IMR-90 (cell line): ENCODE measurements around the gene C3AR1.
"Not testable (repeated sequence)": the region's sequence is repeated elsewhere in the genome, so short reads cannot be mapped to it uniquely, and the experiment has no call there.

Experiments used
- BHLHE40 ChIP-seq: fragments of 150-350 bp; IDR thresholded peaks from 2 replicates; pipeline ENCODE4 v1.6.1; 2016; ENCODE audit warnings: mild to moderate bottlenecking, low read depth, low read length
- CEBPB ChIP-seq: IDR thresholded peaks from 2 replicates; pipeline ENCODE4 v1.6.1; 2012; ENCODE audit warnings: low read depth, low read length, improper control_type of control experiment
- MAFK ChIP-seq: IDR thresholded peaks from 2 replicates; pipeline ENCODE4 v1.6.1; 2012; ENCODE audit warnings: low read depth, low read length, improper control_type of control experiment
- MXI1 ChIP-seq: IDR thresholded peaks from 2 replicates; pipeline ENCODE4 v1.6.1; 2012; ENCODE audit warnings: low read depth, mild to moderate bottlenecking, low read length, moderate library complexity, borderline replicate concordance
- POLR2A ChIP-seq: IDR thresholded peaks from 2 replicates; pipeline ENCODE4 v1.6.1; 2012; ENCODE audit warnings: mild to moderate bottlenecking, low read depth, low read length
- RAD21 ChIP-seq: IDR thresholded peaks from 2 replicates; pipeline ENCODE4 v1.6.1; 2012; ENCODE audit warnings: low read length, improper control_type of control experiment
- RCOR1 ChIP-seq: IDR thresholded peaks from 2 replicates; pipeline ENCODE4 v1.6.1; 2012; ENCODE audit warnings: mild to moderate bottlenecking, low read length, improper control_type of control experiment; ENCODE audit not compliant: insufficient replicate concordance
- RFX5 ChIP-seq: IDR thresholded peaks from 2 replicates; pipeline ENCODE4 v1.8.0; 2012; ENCODE audit warnings: low read depth, mild to moderate bottlenecking, low read length, moderate library complexity
- TF ChIP-seq, protein P1 (sequence below): conservative IDR thresholded peaks from 2 replicates; pipeline ENCODE4 v1.5.1; 2012; ENCODE audit warnings: mild to moderate bottlenecking, low read depth, low read length, improper control_type of control experiment
- TF ChIP-seq, protein P2 (sequence below): fragments of 150-350 bp; IDR thresholded peaks from 2 replicates; pipeline ENCODE4 v1.6.1; 2017; ENCODE audit warnings: mild to moderate bottlenecking, antibody characterized with exemption, low read length, low read depth

DNA sequence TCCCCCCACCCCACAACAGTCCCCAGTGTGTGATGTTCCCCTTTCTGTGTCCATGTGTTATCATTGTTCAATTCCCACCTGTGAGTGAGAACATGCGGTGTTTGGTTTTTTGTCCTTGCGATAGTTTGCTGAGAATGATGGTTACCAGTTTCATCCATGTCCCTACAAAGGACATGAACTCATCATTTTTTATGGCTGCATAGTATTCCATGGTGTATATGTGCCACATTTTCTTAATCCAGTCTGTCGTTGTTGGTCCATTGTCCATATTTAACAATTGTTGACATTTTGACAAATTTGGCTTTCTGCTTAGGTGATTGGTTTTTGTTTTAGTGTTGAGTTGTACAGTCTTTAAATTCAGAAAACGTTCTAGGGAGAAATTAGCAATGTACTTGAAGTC is 47.0 kb upstream of the C3AR1 start:
- TF ChIP-seq, protein P1, sequence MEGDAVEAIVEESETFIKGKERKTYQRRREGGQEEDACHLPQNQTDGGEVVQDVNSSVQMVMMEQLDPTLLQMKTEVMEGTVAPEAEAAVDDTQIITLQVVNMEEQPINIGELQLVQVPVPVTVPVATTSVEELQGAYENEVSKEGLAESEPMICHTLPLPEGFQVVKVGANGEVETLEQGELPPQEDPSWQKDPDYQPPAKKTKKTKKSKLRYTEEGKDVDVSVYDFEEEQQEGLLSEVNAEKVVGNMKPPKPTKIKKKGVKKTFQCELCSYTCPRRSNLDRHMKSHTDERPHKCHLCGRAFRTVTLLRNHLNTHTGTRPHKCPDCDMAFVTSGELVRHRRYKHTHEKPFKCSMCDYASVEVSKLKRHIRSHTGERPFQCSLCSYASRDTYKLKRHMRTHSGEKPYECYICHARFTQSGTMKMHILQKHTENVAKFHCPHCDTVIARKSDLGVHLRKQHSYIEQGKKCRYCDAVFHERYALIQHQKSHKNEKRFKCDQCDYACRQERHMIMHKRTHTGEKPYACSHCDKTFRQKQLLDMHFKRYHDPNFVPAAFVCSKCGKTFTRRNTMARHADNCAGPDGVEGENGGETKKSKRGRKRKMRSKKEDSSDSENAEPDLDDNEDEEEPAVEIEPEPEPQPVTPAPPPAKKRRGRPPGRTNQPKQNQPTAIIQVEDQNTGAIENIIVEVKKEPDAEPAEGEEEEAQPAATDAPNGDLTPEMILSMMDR = not testable (repeated sequence)
- TF ChIP-seq POLR2A, RFX5, CEBPB, MXI1, RAD21, RCOR1, MAFK, BHLHE40: not testable (repeated sequence)
- TF ChIP-seq, protein P2, sequence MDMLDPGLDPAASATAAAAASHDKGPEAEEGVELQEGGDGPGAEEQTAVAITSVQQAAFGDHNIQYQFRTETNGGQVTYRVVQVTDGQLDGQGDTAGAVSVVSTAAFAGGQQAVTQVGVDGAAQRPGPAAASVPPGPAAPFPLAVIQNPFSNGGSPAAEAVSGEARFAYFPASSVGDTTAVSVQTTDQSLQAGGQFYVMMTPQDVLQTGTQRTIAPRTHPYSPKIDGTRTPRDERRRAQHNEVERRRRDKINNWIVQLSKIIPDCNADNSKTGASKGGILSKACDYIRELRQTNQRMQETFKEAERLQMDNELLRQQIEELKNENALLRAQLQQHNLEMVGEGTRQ = not testable (repeated sequence)
